Gastroesophageal sphincter (tissue), 4 donors: Measurements from ENCODE around the gene SAMD9L. TPM values are rescaled to one million over a fixed set of nuclear protein-coding genes. Genes with fewer than 3 reads are reported as not detected.

Experiments used
- ATAC-seq: fragments of 150-250 bp; one replicate; pipeline ENCODE4 v1.9.1; 2016; ENCODE audit warnings: mild to moderate bottlenecking, moderate library complexity
- H3K27ac ChIP-seq, 4 donors: fragments of 200-600 bp; sonication (generic) in 3 of 4; 1 replicate in 3 of 4; 2 replicates in 1 of 4; pipeline ENCODE4 v1.5.1; 2016 to 2019
- H3K27me3 ChIP-seq: fragments of 200-600 bp; sonication (generic); one replicate; pipeline ENCODE4 v1.5.1; 2019
- H3K36me3 ChIP-seq, 2 donors: fragments of 200-600 bp; sonication (generic); one replicate each; pipeline ENCODE4 v1.5.1; 2019; ENCODE audit warnings: control low read depth in 1 of 2
- H3K4me1 ChIP-seq, 3 donors: fragments of 200-600 bp; sonication (generic); 1 replicate in 2 of 3; 2 replicates in 1 of 3; pipeline ENCODE4 v1.5.1; 2016 to 2019; ENCODE audit warnings: control low read depth in 2 of 3
- H3K4me3 ChIP-seq, 2 donors: fragments of 200-600 bp; sonication (generic); one replicate each; pipeline ENCODE4 v1.5.1; 2019; ENCODE audit warnings: mild to moderate bottlenecking in 1 of 2, moderate library complexity in 1 of 2
- H3K9me3 ChIP-seq, 3 donors: fragments of 200-600 bp; sonication (generic); one replicate each; pipeline ENCODE4 v1.5.1; 2017 to 2019; ENCODE audit warnings: control low read depth in 2 of 3
- EP300 ChIP-seq: sonication (generic); formaldehyde crosslinking; IDR thresholded peaks from one replicate; pipeline ENCODE4 v1.6.1; 2017; ENCODE audit warnings: antibody characterized with exemption, mild to moderate bottlenecking
- POLR2A ChIP-seq, 2 donors: fragments of 450-650 bp; IDR thresholded peaks; one replicate each; pipeline ENCODE4 v1.6.1; 2017; ENCODE audit warnings: antibody characterized with exemption in 2 of 2, mild to moderate bottlenecking in 2 of 2, moderate library complexity in 1 of 2
- POLR2AphosphoS5 ChIP-seq: sonication (generic); formaldehyde crosslinking; IDR thresholded peaks from one replicate; pipeline ENCODE4 v1.6.1; 2017; ENCODE audit warnings: antibody characterized with exemption
- WGBS, 2 donors: methylation state at CpG; one replicate each; pipeline ENCODE4 v1.1.5; 2018; ENCODE audit warnings: low coverage in 1 of 2; 5-methylcytosine and 5-hydroxymethylcytosine counted together
- total RNA-seq, 4 donors: library from RNA; depleted of rRNA; stranded (reverse); fragments of >200 nt; gene quantifications; one replicate each; pipeline ENCODE4 v1.1.0, GENCODE V29; 2016
- TF ChIP-seq, protein P1 (sequence below), 4 experiments: fragments of 200-600 bp in 2 of 4; fragments of 450-650 bp in 2 of 4; sonication (generic) in 1 of 4; IDR thresholded peaks; one replicate each; pipeline ENCODE4 v1.5.1; 2017 to 2019; ENCODE audit warnings: antibody characterized with exemption in 4 of 4, mild to moderate bottlenecking in 2 of 4, moderate library complexity in 2 of 4

SAMD9L gene
- total RNA-seq, 4 donors from 2014 or later = 4.4 to 6.7 (median 5.4) TPM

DNA sequence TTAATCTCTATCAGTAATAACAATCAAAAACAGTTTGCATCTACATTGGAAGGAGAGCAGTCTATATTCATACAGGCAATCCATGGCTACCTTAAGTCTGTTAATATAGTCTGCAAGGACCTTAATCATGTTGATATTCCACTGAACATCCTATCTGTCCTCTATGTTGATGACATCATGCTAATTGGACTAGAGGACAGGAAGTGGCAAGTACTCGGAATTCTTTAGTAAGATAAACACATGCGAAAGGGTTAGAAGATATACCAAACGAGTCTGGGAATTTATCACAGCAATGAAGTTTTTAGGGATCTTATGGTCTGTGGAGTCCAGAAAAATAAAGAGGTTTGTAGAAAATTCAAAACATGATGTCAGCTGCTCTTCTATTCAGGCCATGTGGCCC, 11.3 kb upstream of the SAMD9L start:
- H3K9me3 ChIP-seq = no peaks in the 10 kb centered on the region
- no peaks in the 10 kb centered on the region for H3K4me1 ChIP-seq
- no peaks in the 10 kb centered on the region for H3K36me3 ChIP-seq
- no peak overlapping the region for H3K4me3 ChIP-seq
- ATAC-seq = no peak
- H3K27ac ChIP-seq = no peak overlapping the region
- TF ChIP-seq EP300 = no peak
- 16 to 48% methylated on average over 3 of the region's 3 CpGs for WGBS, 2 donors
- H3K27me3 ChIP-seq = no peaks in the 10 kb centered on the region

DNA sequence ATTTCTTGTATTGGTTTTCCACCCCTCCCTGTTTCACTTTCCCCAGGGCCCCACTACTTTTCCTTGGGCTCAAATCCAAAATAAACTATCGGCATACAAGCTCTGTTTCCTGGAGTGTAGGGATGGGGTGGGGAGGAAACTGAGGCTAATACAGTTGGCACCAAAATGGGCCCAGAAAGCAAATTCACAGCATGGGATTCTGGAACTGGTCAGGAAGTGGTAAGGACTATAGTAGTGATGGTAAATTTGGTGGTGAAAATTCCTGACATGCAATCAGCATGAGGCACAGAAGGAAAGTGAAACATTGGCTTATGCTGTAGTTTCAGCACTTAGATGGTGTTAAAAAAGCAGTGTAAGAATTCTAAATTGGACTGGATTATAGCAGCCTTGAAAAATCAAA, 8.7 kb upstream of the SAMD9L start:
- no peaks in the 10 kb centered on the region for H3K9me3 ChIP-seq
- no peak overlapping the region for H3K27ac ChIP-seq
- no peaks in the 10 kb centered on the region for H3K27me3 ChIP-seq
- H3K4me3 ChIP-seq = no peak overlapping the region
- no peak for ATAC-seq
- no peaks in the 10 kb centered on the region for H3K36me3 ChIP-seq
- no peak for TF ChIP-seq POLR2AphosphoS5
- TF ChIP-seq EP300 = no peak
- no peak for TF ChIP-seq POLR2A (IDR thresholded peaks at IDR 0.05)
- TF ChIP-seq, protein P1, sequence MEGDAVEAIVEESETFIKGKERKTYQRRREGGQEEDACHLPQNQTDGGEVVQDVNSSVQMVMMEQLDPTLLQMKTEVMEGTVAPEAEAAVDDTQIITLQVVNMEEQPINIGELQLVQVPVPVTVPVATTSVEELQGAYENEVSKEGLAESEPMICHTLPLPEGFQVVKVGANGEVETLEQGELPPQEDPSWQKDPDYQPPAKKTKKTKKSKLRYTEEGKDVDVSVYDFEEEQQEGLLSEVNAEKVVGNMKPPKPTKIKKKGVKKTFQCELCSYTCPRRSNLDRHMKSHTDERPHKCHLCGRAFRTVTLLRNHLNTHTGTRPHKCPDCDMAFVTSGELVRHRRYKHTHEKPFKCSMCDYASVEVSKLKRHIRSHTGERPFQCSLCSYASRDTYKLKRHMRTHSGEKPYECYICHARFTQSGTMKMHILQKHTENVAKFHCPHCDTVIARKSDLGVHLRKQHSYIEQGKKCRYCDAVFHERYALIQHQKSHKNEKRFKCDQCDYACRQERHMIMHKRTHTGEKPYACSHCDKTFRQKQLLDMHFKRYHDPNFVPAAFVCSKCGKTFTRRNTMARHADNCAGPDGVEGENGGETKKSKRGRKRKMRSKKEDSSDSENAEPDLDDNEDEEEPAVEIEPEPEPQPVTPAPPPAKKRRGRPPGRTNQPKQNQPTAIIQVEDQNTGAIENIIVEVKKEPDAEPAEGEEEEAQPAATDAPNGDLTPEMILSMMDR (IDR thresholded peaks at IDR 0.05) = no peak
- WGBS, 2 donors = 46% methylated on average over 1 of the region's 1 CpG; no CpG with 5 or more reads in 1 of the 2 donors
- H3K4me1 ChIP-seq = no peaks in the 10 kb centered on the region

DNA sequence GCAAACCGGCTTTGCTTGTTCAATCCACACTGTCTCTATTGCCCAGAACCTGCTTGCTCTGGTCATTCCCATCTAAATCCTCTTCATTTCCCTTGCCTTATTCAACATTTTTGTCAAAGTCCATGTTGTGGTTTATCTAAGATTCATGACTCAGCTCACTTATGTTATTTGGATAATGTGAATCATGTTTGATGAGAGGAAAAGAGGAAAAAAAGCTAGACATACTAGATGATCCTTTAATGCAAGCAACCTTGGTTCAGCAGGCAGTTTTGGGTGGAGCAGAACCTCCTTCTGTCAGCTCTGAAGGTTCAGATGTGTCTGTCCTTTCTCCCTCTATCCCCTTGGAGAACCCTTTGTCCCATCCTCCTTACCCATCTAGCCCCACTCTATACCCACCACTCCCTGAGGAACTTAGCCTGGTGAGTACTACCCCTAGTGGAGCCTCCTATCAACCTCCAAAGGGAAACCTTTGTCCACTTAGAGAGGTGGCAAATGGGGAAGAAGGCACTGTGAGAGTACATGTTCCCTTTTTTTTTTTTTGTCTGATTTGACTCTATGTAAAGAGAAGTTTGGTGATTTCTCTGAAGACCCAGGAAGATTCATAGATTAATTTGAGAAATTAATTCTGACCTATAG, 2.1 kb upstream of the SAMD9L start:
- no peak for ATAC-seq
- 75 to 88% methylated on average over 1 of the region's 1 CpG for WGBS, 2 donors
- peaks cover 0 to under 1% of the 10 kb centered on the region in 2 donors for H3K36me3 ChIP-seq
- no peaks in the 10 kb centered on the region for H3K9me3 ChIP-seq
- no peak overlapping the region for H3K27ac ChIP-seq
- H3K4me1 ChIP-seq = peaks cover 0 to 9% (median 0%) of the 10 kb centered on the region in 3 donors
- no peaks in the 10 kb centered on the region for H3K27me3 ChIP-seq
- no peak for TF ChIP-seq EP300
- TF ChIP-seq, protein P1 (IDR thresholded peaks at IDR 0.05) = no peak
- no peak for TF ChIP-seq POLR2A (IDR thresholded peaks at IDR 0.05)
- no peak for TF ChIP-seq POLR2AphosphoS5
- no peak overlapping the region for H3K4me3 ChIP-seq

DNA sequence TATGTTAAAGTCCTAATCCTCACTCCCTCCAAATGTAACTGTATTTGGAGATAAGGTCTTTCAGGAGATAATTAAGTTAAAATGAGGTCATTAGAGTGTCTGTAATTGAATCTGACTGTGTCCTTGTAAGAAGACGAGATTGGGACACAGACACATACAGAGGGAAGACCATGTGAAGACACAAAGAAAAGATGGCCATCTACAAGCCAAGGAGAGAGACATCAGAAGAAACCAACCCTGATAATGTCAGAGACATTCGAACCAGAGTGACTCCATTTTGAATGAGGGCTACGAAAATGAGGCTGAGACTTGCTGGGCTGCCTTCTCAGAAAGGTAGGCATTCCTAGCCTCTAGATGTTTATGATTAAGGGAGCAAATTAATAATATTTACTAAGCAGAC, 542 bp upstream of the SAMD9L start:
- TF ChIP-seq POLR2A (IDR thresholded peaks at IDR 0.05) (no peak), POLR2AphosphoS5 (no peak), EP300 (no peak)
- TF ChIP-seq, protein P1 (IDR thresholded peaks at IDR 0.05) = no peak
- H3K9me3 ChIP-seq = no peaks in the 10 kb centered on the region
- H3K27ac ChIP-seq = peak overlapping the region in 2 of 4 donors; percentile 39 to 44
- peaks cover 0 to 9% (median 0%) of the 10 kb centered on the region in 3 donors for H3K4me1 ChIP-seq
- ATAC-seq = no peak
- H3K36me3 ChIP-seq = peaks cover 0 to 16% of the 10 kb centered on the region in 2 donors
- H3K4me3 ChIP-seq = peak overlapping the region in 1 of 2 donors; percentile 47
- H3K27me3 ChIP-seq = no peaks in the 10 kb centered on the region
- 85 to 90% methylated on average over 3 of the region's 3 CpGs for WGBS, 2 donors

DNA sequence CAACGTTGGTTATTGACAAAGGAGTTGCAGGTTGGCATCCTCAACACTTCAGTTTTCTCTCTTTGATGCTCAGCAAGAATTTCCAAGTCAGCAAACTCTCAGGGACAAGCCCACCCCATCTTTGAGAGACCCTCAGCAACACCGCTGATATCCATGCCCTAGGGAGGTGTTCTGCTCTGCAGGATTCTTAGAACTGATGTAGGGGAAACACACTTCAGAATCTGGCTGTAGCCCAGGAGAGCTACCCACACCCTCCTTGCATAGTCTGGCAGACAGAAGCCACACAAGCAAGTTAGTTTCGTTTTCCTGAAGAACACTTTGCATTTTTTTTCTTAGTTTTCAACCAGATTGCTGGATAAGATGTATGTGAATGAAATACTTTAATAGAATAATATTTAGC, 822 bp downstream of the SAMD9L start:
- H3K27ac ChIP-seq = peak overlapping the region in 3 of 4 donors; percentile 27 to 44 (median 39)

More for the DNA sequence above, 822 bp downstream of the SAMD9L start:
- Histone ChIP-seq H3K4me1 (peaks cover 0 to 9% (median 0%) of the 10 kb centered on the region in 3 donors), H3K4me3 (peak overlapping the region; percentile 47 to 59), H3K9me3 (no peaks in the 10 kb centered on the region), H3K36me3 (peaks cover 0 to 30% of the 10 kb centered on the region in 2 donors), H3K27me3 (no peaks in the 10 kb centered on the region)
- no peak for ATAC-seq
- TF ChIP-seq EP300 = no peak
- TF ChIP-seq POLR2AphosphoS5 = no peak
- no peak for TF ChIP-seq POLR2A (IDR thresholded peaks at IDR 0.05)
- TF ChIP-seq, protein P1 (IDR thresholded peaks at IDR 0.05) = no peak
- 7 to 24% methylated on average over 3 of the region's 3 CpGs for WGBS, 2 donors
